ENCODE results near the gene LDLRAD3.

LDLRAD3 gene

GRCh38 chr11:36160091-36160490 lies 216.2 kb downstream of the LDLRAD3 start:
- DNase-seq (ENCODE audit: low spot score), result no peak
- in situ Hi-C loops (cut with MboI; ENCODE audit: low sequenced_read_pairs, unreplicated experiment), result no loop called here
- no peak for TF ChIP-seq CTCF (IDR thresholded peaks at IDR 0.05; ENCODE audit: borderline replicate concordance, control extremely low read depth, extremely low read depth, insufficient read depth, missing control alignments)

- DNase-seq (ENCODE audit: low spot score), result no peak
- in situ Hi-C loops (cut with MboI; ENCODE audit: low sequenced_read_pairs, unreplicated experiment), result no loop called here
- TF ChIP-seq CTCF (IDR thresholded peaks at IDR 0.05; ENCODE audit: borderline replicate concordance, control extremely low read depth, extremely low read depth, insufficient read depth, missing control alignments), result no peak
These were observed 217.7 kb downstream of the LDLRAD3 start for GRCh38 chr11:36161572-36161971.

GRCh38 chr11:36162006-36162882 lies 218.4 kb downstream of the LDLRAD3 start:
- TF ChIP-seq CTCF (IDR thresholded peaks at IDR 0.05; ENCODE audit: borderline replicate concordance, control extremely low read depth, extremely low read depth, insufficient read depth, missing control alignments), result no peak
- no peak for DNase-seq (ENCODE audit: low spot score)
- in situ Hi-C loops (cut with MboI; ENCODE audit: low sequenced_read_pairs, unreplicated experiment), result no loop called here

- in situ Hi-C loops (cut with MboI; ENCODE audit: low sequenced_read_pairs, unreplicated experiment), result no loop called here
- no peak for TF ChIP-seq CTCF (IDR thresholded peaks at IDR 0.05; ENCODE audit: borderline replicate concordance, control extremely low read depth, extremely low read depth, insufficient read depth, missing control alignments)
- no peak for DNase-seq (ENCODE audit: low spot score)
These were observed 219.1 kb downstream of the LDLRAD3 start for GRCh38 chr11:36162883-36163434.

- in situ Hi-C loops (cut with MboI; ENCODE audit: low sequenced_read_pairs, unreplicated experiment), result no loop called here
These were observed 220.8 kb downstream of the LDLRAD3 start for GRCh38 chr11:36164506-36165250.

More at GRCh38 chr11:36164506-36165250, 220.8 kb downstream of the LDLRAD3 start:
- no peak for DNase-seq (ENCODE audit: low spot score)
- no peak for TF ChIP-seq CTCF (IDR thresholded peaks at IDR 0.05; ENCODE audit: borderline replicate concordance, control extremely low read depth, extremely low read depth, insufficient read depth, missing control alignments)

Measured in GM13976 (cell line).